Measurements from ENCODE around the gene SLC24A5.

- TF ChIP-seq CTCF (IDR thresholded peaks at IDR 0.05; ENCODE audit: extremely low read depth in 1 of 2, insufficient read depth in 1 of 2, low read depth in 1 of 2, low read length in 2 of 2) (no peak), POLR2A (IDR thresholded peaks at IDR 0.05; ENCODE audit: low read depth, low read length) (no peak), EZH2 (IDR thresholded peaks at IDR 0.05; ENCODE audit: borderline replicate concordance, low read depth, low read length, severe bottlenecking) (no peak), MAX (IDR thresholded peaks at IDR 0.05; ENCODE audit: insufficient read depth, insufficient read length) (no peak)
Observed at GRCh38 chr15:48178648-48178931, 57.8 kb downstream of the SLC24A5 start.

All from endothelial cell of umbilical vein (primary cell).